Kidney epithelial cell (primary cell): ENCODE data around the gene ZCCHC7. TPM values are rescaled to one million over a fixed set of nuclear protein-coding genes. Genes with fewer than 3 reads are reported as not detected.

Experiments used
- DNase-seq: peaks from one replicate; pipeline ENCODE4 v3.0.0-alpha.2; 2010; ENCODE audit warnings: low read depth
- H3K27me3 ChIP-seq: 2 replicates; pipeline ENCODE4 v1.6.0; 2011; ENCODE audit warnings: low read length; ENCODE audit not compliant: control insufficient read depth, insufficient read depth
- H3K36me3 ChIP-seq: 2 replicates; pipeline ENCODE4 v1.5.1; 2011; ENCODE audit warnings: low read length; ENCODE audit not compliant: control insufficient read depth, insufficient read depth
- H3K4me3 ChIP-seq: 2 replicates; pipeline ENCODE4 v1.5.1; 2011; ENCODE audit warnings: low read depth, mild to moderate bottlenecking, control low read depth, low read length
- total RNA-seq: library from RNA; depleted of rRNA; stranded (reverse); fragments of >200 nt; gene quantifications from 2 replicates; pipeline ENCODE4 v1.2.3, GENCODE V29; 2015
- TF ChIP-seq, protein P1 (sequence below): IDR thresholded peaks from 2 replicates; pipeline ENCODE4 v1.5.1; 2011; ENCODE audit warnings: mild to moderate bottlenecking, moderate library complexity, low read length, control low read depth, inconsistent platforms; ENCODE audit not compliant: insufficient read depth, poor library complexity, severe bottlenecking

Gene ZCCHC7
- total RNA-seq, 1 donor from 2014 or later: 18.0 TPM

DNA sequence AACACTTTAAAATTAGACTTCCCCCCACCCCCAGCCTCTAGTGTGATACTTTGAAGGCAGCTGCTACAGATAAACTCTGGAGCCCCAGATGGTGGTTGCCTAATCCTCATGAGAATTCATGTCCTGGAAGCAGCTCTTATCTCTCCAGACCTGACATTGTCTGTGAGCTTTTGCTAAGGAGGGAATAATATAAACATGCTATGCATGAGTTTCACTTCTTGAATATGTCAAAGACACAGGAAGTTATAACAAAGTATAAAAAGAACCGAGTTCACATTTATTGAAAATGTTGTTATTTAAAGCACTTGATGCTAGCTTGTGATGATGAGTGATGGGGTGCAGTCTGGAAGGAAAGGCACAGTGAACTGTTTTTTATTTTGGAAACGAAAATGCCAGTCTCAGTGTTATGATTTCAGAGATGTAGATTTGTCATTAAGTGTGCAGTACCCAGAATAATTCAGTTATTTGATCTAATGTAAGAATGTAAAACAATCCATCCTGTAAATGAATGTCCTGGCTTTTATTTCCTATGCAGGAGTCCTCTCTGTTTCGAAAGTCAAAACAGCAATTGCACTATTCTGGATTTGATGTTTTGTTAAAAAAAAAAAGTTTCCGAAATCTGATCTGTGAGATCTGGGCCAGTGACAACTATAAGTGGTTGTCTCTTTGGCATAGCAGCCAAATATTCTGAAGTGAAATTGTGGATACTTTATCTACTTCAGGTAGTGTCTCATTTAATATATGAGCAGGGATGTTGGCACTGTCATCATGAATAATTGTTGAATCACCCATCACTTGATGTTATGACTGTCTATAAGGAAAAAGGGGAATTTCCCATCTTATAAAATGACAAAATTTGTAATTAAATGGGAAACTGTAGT lies 77.0 kb downstream of the ZCCHC7 start:
- H3K27me3 ChIP-seq: no peaks in the 10 kb centered on the region
- no peak for DNase-seq
- H3K4me3 ChIP-seq: no peak overlapping the region
- no peaks in the 10 kb centered on the region for H3K36me3 ChIP-seq
- TF ChIP-seq, protein P1, sequence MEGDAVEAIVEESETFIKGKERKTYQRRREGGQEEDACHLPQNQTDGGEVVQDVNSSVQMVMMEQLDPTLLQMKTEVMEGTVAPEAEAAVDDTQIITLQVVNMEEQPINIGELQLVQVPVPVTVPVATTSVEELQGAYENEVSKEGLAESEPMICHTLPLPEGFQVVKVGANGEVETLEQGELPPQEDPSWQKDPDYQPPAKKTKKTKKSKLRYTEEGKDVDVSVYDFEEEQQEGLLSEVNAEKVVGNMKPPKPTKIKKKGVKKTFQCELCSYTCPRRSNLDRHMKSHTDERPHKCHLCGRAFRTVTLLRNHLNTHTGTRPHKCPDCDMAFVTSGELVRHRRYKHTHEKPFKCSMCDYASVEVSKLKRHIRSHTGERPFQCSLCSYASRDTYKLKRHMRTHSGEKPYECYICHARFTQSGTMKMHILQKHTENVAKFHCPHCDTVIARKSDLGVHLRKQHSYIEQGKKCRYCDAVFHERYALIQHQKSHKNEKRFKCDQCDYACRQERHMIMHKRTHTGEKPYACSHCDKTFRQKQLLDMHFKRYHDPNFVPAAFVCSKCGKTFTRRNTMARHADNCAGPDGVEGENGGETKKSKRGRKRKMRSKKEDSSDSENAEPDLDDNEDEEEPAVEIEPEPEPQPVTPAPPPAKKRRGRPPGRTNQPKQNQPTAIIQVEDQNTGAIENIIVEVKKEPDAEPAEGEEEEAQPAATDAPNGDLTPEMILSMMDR: no peak

DNA sequence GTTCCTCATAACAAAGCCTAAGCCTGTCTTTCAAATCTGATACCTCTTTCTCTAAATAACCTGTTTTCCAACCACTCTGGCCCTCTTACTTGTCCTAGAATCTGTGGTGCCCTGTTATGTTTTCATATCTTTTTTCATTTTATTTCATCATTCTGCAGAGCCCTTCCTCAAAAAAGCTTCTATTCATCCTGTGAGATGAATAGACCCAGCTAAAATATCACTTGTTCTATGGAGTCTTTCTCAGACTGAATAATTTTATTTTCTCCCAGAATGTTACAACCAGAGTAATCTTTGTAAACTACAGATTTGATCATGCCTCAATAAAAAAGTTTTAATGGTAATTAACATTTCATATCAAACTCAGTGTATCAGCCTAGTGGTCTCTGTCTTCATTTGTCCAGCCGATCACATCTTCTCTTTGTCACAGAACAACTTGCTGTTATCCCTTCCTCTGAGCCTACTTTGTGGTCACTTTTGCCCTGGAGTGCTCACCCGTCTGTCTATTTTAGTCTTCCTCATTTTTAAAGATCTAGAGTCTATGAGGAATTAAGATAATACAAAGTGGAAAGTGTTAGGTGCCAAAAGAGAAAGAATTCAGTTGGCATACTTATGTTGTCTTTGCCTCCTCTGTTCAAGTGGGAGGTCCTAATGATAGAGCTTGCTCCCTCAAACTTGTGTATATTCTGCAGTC lies 77.8 kb downstream of the ZCCHC7 start:
- TF ChIP-seq, protein P1: no peak
- no peaks in the 10 kb centered on the region for H3K36me3 ChIP-seq
- no peaks in the 10 kb centered on the region for H3K27me3 ChIP-seq
- H3K4me3 ChIP-seq: no peak overlapping the region
- no peak for DNase-seq

DNA sequence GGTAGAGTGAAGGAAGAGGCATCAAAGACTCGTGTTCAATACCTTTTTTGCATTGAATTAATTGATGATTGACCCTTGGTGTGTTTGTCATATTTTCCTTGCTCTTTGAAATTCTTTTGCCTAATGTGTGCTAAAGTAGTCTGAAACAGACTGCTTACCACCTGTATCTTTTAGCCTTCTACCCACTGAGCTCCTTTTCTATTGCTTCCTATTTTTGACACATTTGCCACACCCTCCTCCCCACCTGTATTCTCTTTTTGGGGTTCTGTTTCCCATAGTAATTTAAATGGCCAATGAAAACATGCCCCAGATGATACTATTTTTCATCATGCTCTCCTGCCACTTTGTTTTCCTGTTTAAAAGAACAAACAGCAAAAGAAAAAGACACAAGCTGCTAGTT lies 78.5 kb downstream of the ZCCHC7 start:
- TF ChIP-seq, protein P1: no peak
- Histone ChIP-seq H3K36me3 (no peaks in the 10 kb centered on the region), H3K4me3 (no peak overlapping the region), H3K27me3 (no peaks in the 10 kb centered on the region)
- DNase-seq: no peak

DNA sequence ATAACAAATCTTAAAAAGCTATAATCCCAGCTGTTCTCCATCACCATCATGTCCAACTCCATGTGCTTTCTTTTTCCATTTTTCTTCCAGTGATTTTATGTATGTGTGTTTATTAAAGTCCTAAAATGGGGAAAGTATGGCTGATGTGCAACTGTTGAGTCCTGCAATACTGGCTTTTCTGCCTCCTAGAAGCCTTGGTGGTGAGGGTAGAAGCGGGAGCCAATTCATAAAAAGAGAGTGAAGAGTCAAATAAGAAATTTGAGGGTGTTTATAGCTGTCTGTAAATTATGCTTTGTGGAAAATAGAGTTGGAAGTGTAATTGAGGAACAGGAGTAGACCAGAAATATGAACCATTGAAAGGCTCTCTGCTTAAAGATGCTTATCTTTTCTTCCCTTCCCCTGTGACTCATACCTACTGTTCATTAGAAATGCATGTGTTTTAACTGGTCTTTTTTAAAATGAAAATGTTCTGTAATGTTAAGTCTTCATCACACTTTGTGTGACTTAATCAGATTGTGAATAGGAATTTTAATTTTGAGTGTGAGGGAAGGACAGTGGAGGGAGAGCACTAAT lies 80.1 kb downstream of the ZCCHC7 start:
- TF ChIP-seq, protein P1: no peak
- no peaks in the 10 kb centered on the region for H3K36me3 ChIP-seq
- no peak for DNase-seq
- H3K27me3 ChIP-seq: no peaks in the 10 kb centered on the region
- no peak overlapping the region for H3K4me3 ChIP-seq

DNA sequence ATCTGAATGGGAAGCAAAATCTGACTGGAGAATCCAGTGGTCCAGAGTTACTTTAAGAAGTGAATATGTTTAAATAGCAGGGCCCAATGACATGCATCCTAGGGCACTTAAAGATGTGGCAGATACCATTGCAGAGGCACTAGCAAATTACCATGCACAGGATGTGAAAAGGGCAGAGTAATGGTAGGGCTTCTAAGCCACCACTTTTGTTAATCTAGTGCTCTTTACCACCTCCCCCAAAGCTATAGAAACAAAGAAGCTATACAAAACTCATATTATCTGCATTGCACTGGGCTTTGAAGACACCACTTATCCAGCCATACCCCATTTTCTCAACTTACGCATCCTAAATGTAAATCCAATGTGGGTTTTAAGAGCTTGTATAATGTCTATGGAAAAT lies 81.2 kb downstream of the ZCCHC7 start:
- Histone ChIP-seq H3K27me3 (no peaks in the 10 kb centered on the region), H3K36me3 (no peaks in the 10 kb centered on the region), H3K4me3 (no peak overlapping the region)
- no peak for DNase-seq
- TF ChIP-seq, protein P1: no peak
